ENCODE data around the gene LYST.
"Not testable (repeated sequence)": the region's sequence is repeated elsewhere in the genome, so short reads cannot be mapped to it uniquely, and the experiment has no call there.

LYST gene

DNA sequence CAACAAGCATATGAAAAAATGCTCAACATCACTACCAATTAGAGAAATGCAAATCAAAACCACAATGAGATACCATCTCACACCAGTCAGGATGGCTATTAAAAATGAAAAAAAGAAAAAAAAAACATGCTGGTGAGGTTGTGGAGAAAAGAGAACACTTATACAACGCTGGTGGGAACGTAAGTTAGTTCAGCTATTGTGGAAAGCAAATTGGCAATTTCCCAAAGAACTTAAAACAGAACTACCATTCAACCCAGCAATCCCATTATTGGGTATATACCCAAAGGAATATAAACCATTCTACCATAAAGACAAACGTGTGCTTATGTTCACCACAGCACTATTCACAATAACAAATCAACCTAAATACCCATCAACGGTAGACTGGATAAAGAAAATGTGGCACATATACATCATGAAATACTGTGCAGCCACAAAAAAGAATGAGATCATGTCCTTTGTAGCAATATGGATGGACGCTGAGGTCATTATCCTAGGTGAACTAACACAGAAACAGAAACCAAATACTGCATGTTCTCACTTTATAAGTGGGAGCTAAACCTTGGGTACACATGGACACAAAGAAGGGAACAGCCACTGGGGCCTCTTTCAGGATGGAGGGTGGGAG lies 49.5 kb downstream of the LYST start:
- Histone ChIP-seq H3K9me3 (ENCODE audit: control insufficient read depth, insufficient read depth, low read length) (no peaks in the 10 kb centered on the region), H3K4me3 (ENCODE audit: low read depth, low read length) (no peak overlapping the region), H3K9ac (ENCODE audit: low read depth, low read length) (no peak overlapping the region), H3K27ac (ENCODE audit: low read depth, low read length) (no peak overlapping the region), H3K27me3 (ENCODE audit: control insufficient read depth, insufficient read depth, low read length) (no peaks in the 10 kb centered on the region), H3K36me3 (ENCODE audit: control insufficient read depth, insufficient read depth, low read length) (no peaks in the 10 kb centered on the region), H3K4me1 (ENCODE audit: control insufficient read depth, insufficient read depth, low read length) (peaks cover 7% of the 10 kb centered on the region; the same call in 1 of the 2 replicates)

DNA sequence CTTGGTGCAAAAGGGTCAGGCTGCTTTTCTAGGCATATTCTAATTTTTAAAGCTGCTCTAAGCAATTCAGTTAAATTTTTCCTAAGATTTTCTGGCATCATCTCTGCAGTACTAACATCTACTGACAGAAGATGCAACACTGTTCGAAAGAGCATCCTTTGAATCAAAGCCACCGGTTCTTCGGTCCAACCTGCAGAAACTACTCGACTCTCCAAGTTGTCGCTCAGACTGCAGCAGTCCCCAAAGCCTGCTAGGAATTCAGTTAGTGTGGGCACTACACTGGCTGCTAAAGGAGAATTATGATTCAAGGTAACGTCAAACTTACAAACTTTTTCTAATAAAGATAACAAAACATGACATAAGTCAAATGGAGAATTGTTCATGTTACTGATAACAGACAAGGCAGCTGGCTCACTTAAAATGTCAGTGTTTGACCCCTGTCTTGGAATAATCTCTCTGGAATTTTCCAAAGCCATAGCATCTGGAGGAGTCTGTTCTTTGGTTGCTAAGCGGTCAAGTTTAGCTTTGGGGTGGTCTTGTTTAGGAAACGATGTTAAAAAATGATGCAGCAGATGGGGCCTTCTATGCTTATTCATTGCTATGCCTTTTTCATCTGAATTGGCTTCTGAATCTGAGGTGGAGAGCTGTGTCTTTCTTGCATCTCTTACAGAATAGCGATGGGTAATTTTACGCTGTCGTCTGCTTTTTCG lies 56.9 kb downstream of the LYST start:
- H3K27me3 ChIP-seq (ENCODE audit: control insufficient read depth, insufficient read depth, low read length) = no peaks in the 10 kb centered on the region
- H3K4me3 ChIP-seq (ENCODE audit: low read depth, low read length) = no peak overlapping the region
- H3K36me3 ChIP-seq (ENCODE audit: control insufficient read depth, insufficient read depth, low read length) = no peaks in the 10 kb centered on the region
- no peaks in the 10 kb centered on the region for H3K9me3 ChIP-seq (ENCODE audit: control insufficient read depth, insufficient read depth, low read length)
- H3K27ac ChIP-seq (ENCODE audit: low read depth, low read length) = no peak overlapping the region
- no peak overlapping the region for H3K9ac ChIP-seq (ENCODE audit: low read depth, low read length)
- peaks cover 20% of the 10 kb centered on the region for H3K4me1 ChIP-seq (ENCODE audit: control insufficient read depth, insufficient read depth, low read length)

DNA sequence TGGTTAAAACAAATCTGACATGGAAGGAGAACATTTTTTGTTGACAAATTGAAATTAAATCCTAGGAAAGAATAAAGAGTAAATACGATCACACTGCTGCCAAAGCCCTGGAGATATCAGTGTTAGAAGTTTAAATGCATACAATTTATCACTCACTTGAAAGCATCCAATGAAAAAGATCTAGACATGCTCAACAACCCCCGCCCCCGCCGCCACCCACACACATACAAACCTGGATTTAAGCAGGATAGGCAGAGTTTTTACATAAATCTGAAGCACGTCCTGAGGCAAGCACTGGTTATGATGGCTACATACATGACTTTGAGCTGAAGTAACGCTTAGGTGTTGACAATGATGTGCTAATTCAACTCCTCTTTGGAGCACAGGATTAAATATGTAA lies 58.5 kb downstream of the LYST start:
- Histone ChIP-seq H3K27ac (ENCODE audit: low read depth, low read length) (no peak overlapping the region), H3K9ac (ENCODE audit: low read depth, low read length) (no peak overlapping the region), H3K4me3 (ENCODE audit: low read depth, low read length) (no peak overlapping the region), H3K36me3 (ENCODE audit: control insufficient read depth, insufficient read depth, low read length) (no peaks in the 10 kb centered on the region), H3K9me3 (ENCODE audit: control insufficient read depth, insufficient read depth, low read length) (no peaks in the 10 kb centered on the region), H3K27me3 (ENCODE audit: control insufficient read depth, insufficient read depth, low read length) (no peaks in the 10 kb centered on the region), H3K4me1 (ENCODE audit: control insufficient read depth, insufficient read depth, low read length) (peaks cover 13% of the 10 kb centered on the region)

DNA sequence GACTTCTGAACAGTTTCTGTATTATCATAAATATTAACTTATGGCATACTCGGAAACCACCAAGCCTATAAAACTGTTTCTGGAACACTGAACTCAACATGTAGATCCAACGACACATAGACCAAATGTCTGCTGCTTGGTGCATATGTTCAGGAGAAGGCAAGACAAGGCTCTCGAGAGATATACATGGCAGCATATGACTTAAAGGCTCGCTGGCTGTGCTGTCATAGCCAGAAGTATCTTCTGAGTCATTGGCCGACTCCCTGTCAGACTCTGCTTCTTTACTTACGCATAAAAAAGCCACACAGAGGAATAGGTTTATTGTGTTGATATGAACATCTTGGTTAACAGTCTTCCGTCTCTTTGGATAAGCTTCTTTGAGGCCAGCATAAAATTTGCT lies 60.6 kb downstream of the LYST start:
- Histone ChIP-seq H3K27me3 (ENCODE audit: control insufficient read depth, insufficient read depth, low read length) (no peaks in the 10 kb centered on the region), H3K36me3 (ENCODE audit: control insufficient read depth, insufficient read depth, low read length) (no peaks in the 10 kb centered on the region), H3K9me3 (ENCODE audit: control insufficient read depth, insufficient read depth, low read length) (no peaks in the 10 kb centered on the region), H3K4me3 (ENCODE audit: low read depth, low read length) (no peak overlapping the region), H3K4me1 (ENCODE audit: control insufficient read depth, insufficient read depth, low read length) (peaks cover 13% of the 10 kb centered on the region), H3K9ac (ENCODE audit: low read depth, low read length) (no peak overlapping the region), H3K27ac (ENCODE audit: low read depth, low read length) (no peak overlapping the region)

DNA sequence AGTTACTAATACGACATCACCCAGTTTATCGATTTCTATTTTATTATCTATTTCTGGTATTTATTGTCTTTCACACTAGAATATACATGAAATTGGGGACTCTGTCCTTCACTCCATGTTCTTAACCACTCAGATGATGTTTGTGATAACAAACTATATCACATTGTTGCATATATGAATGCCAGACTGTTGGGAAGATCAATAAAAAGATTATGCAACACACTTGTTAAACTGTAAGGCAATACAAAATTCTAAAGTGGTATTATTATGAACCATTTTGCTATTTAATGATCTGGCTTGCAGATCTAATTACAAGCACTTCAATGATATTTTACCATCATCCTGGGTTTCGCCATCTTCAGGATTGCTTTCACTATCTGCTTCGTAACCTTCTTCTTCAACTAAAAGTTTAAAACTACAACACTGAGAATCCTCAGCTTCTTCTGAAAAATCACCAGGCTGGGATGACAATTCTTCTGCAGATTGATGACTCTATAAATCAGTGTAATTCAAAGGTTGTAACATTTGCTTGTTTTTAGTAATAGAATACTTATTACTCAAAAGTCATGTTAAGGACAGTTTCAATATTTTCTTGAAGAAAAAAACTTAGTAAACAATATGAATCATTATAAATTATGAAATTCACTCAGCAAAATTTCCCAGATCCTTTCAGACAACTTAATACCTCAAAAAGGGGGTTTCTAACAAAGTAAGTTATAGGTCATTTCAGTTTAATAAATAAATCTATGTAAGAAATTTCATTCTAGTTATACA lies 63.9 kb downstream of the LYST start:
- Histone ChIP-seq H3K9me3 (ENCODE audit: control insufficient read depth, insufficient read depth, low read length) (no peaks in the 10 kb centered on the region), H3K4me3 (ENCODE audit: low read depth, low read length) (no peak overlapping the region), H3K27me3 (ENCODE audit: control insufficient read depth, insufficient read depth, low read length) (no peaks in the 10 kb centered on the region), H3K27ac (ENCODE audit: low read depth, low read length) (no peak overlapping the region), H3K36me3 (ENCODE audit: control insufficient read depth, insufficient read depth, low read length) (no peaks in the 10 kb centered on the region), H3K4me1 (ENCODE audit: control insufficient read depth, insufficient read depth, low read length) (no peaks in the 10 kb centered on the region), H3K9ac (ENCODE audit: low read depth, low read length) (no peak overlapping the region)

DNA sequence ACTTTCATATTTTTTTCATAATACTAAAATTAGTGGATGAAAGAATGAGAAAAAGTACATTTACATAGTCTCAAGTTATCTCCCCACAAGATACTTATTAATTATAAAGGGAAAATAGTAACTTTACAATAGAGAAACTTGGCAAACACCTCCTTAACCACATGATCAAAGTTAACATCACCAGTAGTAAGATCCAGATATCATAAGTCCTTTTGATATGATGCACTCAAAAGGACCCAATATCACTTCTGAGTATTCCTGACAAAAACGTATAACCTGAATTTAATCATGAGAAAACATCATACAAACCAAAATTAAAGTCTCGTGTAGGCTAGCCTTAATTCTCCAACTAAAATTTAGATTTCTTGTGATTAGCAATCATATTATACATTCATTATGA lies 67.4 kb downstream of the LYST start:
- H3K4me3 ChIP-seq (ENCODE audit: low read depth, low read length) = no peak overlapping the region
- H3K4me1 ChIP-seq (ENCODE audit: control insufficient read depth, insufficient read depth, low read length) = no peaks in the 10 kb centered on the region
- H3K27ac ChIP-seq (ENCODE audit: low read depth, low read length) = no peak overlapping the region
- no peaks in the 10 kb centered on the region for H3K9me3 ChIP-seq (ENCODE audit: control insufficient read depth, insufficient read depth, low read length)
- no peaks in the 10 kb centered on the region for H3K27me3 ChIP-seq (ENCODE audit: control insufficient read depth, insufficient read depth, low read length)
- no peaks in the 10 kb centered on the region for H3K36me3 ChIP-seq (ENCODE audit: control insufficient read depth, insufficient read depth, low read length)
- no peak overlapping the region for H3K9ac ChIP-seq (ENCODE audit: low read depth, low read length)

DNA sequence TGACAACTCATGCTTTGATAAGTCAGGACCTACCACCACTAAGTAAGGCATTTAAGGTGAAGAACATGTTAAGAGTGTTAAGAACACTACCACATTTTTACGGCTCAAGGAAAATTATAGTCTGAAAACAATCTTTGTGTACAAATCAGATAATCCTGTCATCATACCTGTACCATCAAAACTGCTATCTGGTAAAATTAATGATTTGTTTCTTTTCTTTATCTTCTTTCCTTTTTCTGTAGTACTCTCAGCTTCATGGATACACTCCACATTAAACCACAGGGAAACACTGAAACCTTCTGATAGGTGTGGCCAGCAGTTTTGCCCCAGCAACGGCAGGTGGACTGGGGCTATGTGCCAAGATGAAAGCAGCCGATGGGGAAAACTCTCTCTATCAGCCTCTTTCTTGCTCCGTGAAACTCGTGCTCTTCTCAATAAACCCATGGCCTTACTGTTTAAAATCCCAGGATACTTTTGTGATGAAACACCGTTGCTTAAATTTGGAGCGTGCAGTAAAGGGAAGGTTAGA lies 75.1 kb downstream of the LYST start:
- H3K4me1 ChIP-seq (ENCODE audit: control insufficient read depth, insufficient read depth, low read length) = no peaks in the 10 kb centered on the region
- H3K27me3 ChIP-seq (ENCODE audit: control insufficient read depth, insufficient read depth, low read length) = no peaks in the 10 kb centered on the region
- H3K27ac ChIP-seq (ENCODE audit: low read depth, low read length) = no peak overlapping the region
- no peaks in the 10 kb centered on the region for H3K9me3 ChIP-seq (ENCODE audit: control insufficient read depth, insufficient read depth, low read length)
- H3K9ac ChIP-seq (ENCODE audit: low read depth, low read length) = no peak overlapping the region
- no peak overlapping the region for H3K4me3 ChIP-seq (ENCODE audit: low read depth, low read length)
- H3K36me3 ChIP-seq (ENCODE audit: control insufficient read depth, insufficient read depth, low read length) = no peaks in the 10 kb centered on the region

DNA sequence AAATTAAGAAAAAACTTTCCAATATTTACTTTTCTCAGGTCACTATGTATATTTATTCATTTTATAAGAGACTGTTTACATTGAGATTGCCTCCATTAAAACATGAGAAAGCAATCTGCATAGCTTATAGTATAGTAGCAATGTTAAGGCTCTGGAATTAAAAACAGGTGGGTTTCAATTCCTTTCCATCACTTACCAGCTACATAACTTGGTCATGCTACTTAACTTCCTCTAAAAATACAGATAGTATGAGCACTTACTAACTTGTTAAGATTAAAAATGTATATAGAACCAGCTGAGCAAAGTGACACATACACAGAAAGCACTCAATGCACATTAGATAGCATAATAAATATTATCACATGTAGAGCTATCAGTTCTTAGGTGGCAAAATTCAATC lies 76.6 kb downstream of the LYST start:
- H3K27me3 ChIP-seq (ENCODE audit: control insufficient read depth, insufficient read depth, low read length) = no peaks in the 10 kb centered on the region
- no peaks in the 10 kb centered on the region for H3K9me3 ChIP-seq (ENCODE audit: control insufficient read depth, insufficient read depth, low read length)
- no peaks in the 10 kb centered on the region for H3K36me3 ChIP-seq (ENCODE audit: control insufficient read depth, insufficient read depth, low read length)
- H3K4me1 ChIP-seq (ENCODE audit: control insufficient read depth, insufficient read depth, low read length) = no peaks in the 10 kb centered on the region
- H3K27ac ChIP-seq (ENCODE audit: low read depth, low read length) = no peak overlapping the region
- no peak overlapping the region for H3K9ac ChIP-seq (ENCODE audit: low read depth, low read length)
- no peak overlapping the region for H3K4me3 ChIP-seq (ENCODE audit: low read depth, low read length)

DNA sequence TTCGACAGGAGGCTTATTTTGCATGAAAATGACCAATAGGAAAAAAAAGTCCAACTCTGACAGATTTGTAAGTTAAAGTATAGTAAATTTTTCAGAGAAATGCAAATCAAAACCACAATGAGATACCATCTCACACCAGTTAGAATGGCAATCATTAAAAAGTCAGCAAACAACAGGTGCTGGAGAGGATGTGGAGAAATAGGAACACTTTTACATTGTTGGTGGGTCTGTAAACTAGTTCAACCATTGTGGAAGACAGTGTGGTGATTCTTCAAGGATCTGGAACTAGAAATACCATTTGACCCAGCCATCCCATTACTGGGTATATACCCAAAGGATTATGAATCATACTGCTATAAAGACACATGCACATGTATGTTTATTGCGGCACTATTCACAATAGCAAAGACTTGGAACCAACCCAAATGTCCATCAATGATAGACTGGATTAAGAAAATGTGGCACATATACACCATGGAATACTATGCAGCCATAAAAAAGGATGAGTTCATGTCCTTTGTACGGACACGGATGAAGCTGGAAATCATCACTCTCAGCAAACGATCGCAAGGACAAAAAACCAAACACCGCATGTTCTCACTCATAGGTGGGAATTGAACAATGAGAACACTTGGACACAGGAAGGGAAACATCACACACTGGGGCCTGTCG lies 80.3 kb downstream of the LYST start:
- H3K36me3 ChIP-seq (ENCODE audit: control insufficient read depth, insufficient read depth, low read length); H3K9me3 ChIP-seq (ENCODE audit: control insufficient read depth, insufficient read depth, low read length): not testable (repeated sequence)

DNA sequence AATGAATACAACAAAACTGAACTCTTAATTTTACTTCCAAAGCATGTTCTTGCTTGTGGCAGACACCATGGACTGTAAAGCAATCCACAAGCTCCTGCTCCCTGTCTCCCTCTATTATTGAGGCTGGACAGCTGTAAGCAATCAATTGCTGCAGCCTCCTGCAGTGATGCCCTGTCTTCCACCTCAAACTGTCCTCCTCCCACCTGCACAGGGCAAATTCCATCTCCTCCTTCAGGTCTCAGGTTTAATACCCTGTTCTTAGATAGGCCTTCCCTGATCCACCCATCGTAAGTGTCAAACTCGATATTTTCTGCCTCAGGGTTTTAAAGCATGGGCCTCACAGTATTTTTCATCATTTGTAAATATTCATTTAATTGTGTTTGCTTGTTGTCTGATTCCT lies 81.8 kb downstream of the LYST start:
- H3K4me3 ChIP-seq (ENCODE audit: low read depth, low read length) = no peak overlapping the region
- no peaks in the 10 kb centered on the region; the same call in 1 of the 2 replicates for H3K4me1 ChIP-seq (ENCODE audit: control insufficient read depth, insufficient read depth, low read length)
- no peak overlapping the region for H3K27ac ChIP-seq (ENCODE audit: low read depth, low read length)
- H3K9me3 ChIP-seq (ENCODE audit: control insufficient read depth, insufficient read depth, low read length) = no peaks in the 10 kb centered on the region
- no peaks in the 10 kb centered on the region for H3K27me3 ChIP-seq (ENCODE audit: control insufficient read depth, insufficient read depth, low read length)
- H3K36me3 ChIP-seq (ENCODE audit: control insufficient read depth, insufficient read depth, low read length) = no peaks in the 10 kb centered on the region
- H3K9ac ChIP-seq (ENCODE audit: low read depth, low read length) = no peak overlapping the region

More for the DNA sequence above, 80.3 kb downstream of the LYST start:
- H3K27me3 ChIP-seq (ENCODE audit: control insufficient read depth, insufficient read depth, low read length); H3K4me1 ChIP-seq (ENCODE audit: control insufficient read depth, insufficient read depth, low read length); H3K9ac ChIP-seq (ENCODE audit: low read depth, low read length); H3K4me3 ChIP-seq (ENCODE audit: low read depth, low read length); H3K27ac ChIP-seq (ENCODE audit: low read depth, low read length): not testable (repeated sequence)
